GM12801 (cell line): ENCODE data around the gene C17orf58.

Experiments used
- TF ChIP-seq, protein P1 (sequence below): IDR thresholded peaks from one replicate; pipeline ENCODE4 v1.5.1; 2011; ENCODE audit warnings: control low read depth; ENCODE audit not compliant: insufficient read length; ENCODE audit errors: extremely low read depth

The C17orf58 gene

DNA sequence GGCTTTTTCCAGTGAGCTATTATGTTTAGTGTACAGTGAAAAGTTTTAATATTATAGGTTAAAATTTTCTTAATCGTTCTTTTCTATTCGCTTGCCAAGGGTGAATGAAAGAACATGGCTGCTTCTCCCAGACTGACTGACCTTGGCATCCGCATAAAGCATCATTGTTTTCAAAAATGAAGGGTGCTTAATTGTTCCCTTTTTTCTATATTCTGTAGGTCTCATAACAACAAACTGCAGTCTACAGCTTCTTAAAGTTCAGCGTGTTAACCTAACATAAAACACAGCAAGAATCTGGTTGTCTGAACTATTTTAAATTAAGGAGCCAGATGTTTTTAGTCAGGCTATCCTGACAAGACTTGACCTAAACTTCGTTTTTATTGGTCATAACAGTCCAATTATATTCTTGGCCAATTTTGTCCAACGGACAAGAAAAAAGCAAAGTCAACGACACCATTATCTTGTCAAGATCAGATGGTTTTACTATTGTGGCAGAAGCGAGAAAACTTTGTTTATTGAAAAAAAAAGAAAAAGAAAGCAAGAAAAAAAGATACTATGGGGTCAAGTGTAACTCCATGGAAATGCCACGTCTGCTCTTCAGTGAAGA, 14.1 kb downstream of the C17orf58 start:
- TF ChIP-seq, protein P1, sequence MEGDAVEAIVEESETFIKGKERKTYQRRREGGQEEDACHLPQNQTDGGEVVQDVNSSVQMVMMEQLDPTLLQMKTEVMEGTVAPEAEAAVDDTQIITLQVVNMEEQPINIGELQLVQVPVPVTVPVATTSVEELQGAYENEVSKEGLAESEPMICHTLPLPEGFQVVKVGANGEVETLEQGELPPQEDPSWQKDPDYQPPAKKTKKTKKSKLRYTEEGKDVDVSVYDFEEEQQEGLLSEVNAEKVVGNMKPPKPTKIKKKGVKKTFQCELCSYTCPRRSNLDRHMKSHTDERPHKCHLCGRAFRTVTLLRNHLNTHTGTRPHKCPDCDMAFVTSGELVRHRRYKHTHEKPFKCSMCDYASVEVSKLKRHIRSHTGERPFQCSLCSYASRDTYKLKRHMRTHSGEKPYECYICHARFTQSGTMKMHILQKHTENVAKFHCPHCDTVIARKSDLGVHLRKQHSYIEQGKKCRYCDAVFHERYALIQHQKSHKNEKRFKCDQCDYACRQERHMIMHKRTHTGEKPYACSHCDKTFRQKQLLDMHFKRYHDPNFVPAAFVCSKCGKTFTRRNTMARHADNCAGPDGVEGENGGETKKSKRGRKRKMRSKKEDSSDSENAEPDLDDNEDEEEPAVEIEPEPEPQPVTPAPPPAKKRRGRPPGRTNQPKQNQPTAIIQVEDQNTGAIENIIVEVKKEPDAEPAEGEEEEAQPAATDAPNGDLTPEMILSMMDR: no peak

DNA sequence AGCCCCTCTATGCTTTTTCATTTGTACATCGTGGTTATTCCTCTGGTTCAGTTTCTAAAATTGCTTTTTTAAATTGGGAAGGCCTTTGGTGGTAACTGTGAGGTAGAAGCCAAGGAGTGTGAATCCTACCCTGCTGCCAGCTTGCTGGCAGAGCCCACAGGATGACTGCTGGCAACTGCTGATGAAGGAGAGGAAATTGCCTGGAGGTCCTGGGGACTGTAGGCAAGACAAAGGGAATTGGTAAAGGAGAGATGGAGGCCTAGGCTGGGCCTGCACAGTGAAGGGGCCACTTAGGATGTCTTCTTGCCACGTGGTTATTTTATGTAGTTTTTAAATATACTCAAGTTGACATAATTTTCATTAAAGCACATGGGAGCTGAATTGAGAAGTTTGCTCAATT, 15.8 kb downstream of the C17orf58 start:
- TF ChIP-seq, protein P1: no peak

DNA sequence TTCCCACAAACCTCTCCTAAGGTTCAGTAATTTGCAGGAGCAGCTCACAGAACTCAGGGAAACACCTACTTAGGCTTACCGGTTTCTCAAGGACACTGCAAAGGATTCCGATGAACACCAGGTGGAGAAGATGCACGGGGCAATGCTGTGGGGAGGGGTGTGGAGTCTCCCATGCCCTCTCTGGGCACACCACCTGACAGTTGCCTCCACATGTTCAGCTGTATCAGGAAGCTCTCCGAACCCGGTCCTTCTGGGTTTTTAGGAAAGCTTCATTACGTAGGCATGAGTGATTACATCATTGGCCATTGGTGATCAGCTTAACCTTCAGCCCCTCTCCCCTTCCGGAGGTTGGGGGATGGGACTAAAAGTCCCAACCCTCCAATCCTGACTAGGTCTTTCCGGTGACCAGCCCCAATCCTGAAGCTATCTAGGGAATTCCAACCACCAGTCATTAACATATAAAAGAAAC, 21.6 kb downstream of the C17orf58 start:
- TF ChIP-seq, protein P1: no peak

DNA sequence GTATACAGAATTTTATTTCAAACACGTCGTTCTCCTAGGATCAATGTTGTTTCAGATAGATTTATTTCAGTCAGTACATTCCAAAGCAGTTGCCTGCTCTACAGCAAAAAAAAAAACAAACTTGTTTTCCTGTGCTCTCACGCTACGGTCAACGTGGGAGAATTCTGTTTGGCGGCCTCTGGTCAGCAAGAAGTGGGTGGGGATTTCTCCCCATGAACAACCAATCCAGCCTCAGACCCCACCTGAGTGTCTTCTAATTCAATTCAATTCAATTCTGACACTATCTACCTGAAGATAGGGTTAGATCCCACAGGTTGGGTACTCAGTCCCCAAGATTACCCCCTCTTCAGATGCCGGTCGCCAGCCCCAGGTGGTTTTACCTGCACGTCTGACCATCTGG, 22.1 kb downstream of the C17orf58 start:
- TF ChIP-seq, protein P1: no peak

DNA sequence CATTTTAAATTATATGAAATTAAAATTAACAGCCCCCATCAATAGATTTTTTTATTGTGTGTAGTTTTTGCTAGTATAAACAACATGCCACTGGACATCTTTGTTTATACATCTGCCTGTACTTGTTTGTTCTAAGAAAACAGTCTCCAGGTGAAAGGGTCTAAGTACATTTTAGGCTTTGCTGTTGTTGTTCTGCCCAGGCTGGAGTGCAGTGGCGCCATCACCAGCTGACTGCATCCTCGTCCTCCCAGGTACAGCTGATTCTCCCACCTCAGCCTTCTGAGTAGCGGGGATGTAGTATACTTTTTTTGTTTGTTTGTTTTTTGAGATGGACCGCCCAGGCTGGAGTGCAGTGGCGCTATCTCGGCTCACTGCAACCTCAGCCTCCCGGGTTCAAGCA, 25.5 kb downstream of the C17orf58 start:
- TF ChIP-seq, protein P1: no peak

DNA sequence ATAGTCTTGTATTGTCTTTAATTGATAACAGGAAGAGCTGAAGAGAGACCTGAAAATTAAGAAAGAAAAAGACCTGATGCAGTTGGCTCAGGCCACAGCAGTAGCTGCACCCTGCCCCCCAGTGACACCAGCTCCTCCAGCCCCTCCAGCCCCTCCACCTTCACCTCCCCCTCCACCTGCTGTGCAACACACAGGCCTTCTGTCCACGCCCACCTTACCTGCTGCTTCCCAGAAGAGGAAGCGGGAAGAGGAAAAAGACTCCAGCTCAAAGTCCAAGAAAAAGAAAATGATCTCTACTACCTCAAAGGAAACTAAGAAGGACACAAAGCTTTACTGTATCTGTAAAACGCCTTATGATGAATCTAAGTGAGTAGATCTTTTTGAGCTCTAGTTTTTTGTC, 36.8 kb downstream of the C17orf58 start:
- TF ChIP-seq, protein P1: no peak

DNA sequence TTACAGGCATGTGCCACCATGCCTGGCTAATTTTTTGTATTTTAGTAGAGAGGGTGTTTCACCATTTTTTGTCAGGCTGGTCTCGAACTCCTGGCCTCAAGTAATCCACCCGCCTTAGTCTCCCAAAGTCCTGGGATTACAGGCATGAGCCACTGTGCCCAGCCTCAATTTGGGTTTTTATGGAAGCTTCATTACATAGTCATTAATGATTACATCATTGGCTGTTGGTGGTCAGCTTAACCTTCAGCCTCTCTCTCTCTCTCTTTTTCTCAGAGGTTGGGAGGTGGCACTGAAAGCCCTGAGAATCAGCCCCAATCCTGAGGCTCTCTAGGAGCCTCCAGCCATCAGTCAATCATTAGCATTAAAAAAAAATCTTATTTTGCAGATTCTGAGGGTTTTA, 45.3 kb downstream of the C17orf58 start:
- TF ChIP-seq, protein P1: no peak
